Panc1 (cell line): Measurements from ENCODE around the gene OR10T2. TPM values are rescaled to one million over a fixed set of nuclear protein-coding genes. Genes with fewer than 3 reads are reported as not detected.
"Not testable (repeated sequence)": the region's sequence is repeated elsewhere in the genome, so short reads cannot be mapped to it uniquely, and the experiment has no call there.

Experiments
- ATAC-seq: fragments of 200-7000 bp; cut with Tn5 transposase; 2 replicates; pipeline ENCODE4 v1.9.1; 2020; ENCODE audit warnings: mild to moderate bottlenecking, moderate library complexity
- BruUV-seq: library from RNA; stranded (reverse); fragments of 400-500 nt; replicated peaks from 2 replicates; lab custom pipeline; 2021; lab: Mats Ljungman, UMichigan
- CTCF ChIA-PET: fragments of 300-600 bp; sonication (Branson Sonifier 250); formaldehyde crosslinking; loops from one replicate; lab custom pipeline; 2022; ENCODE audit warnings: antibody characterized with exemption; lab: Charles Lee
- POLR2A ChIA-PET: fragments of 300-600 bp; sonication (Branson Sonifier 250); formaldehyde crosslinking; loops from one replicate; lab custom pipeline; 2022; ENCODE audit warnings: antibody characterized with exemption; lab: Charles Lee
- DNase-seq: peaks from one replicate; pipeline ENCODE4 v3.0.0-alpha.2; 2010; ENCODE audit warnings: low read depth, low spot score
- H3K27ac ChIP-seq: 2 replicates; pipeline ENCODE4 v1.5.1; 2011; ENCODE audit warnings: mild to moderate bottlenecking, low read length, inconsistent platforms
- H3K27me3 ChIP-seq: fragments of 200-500 bp; sonication (Bioruptor generic); 2 replicates; pipeline ENCODE4 v1.6.0; 2014; ENCODE audit warnings: low read length, inconsistent platforms; ENCODE audit not compliant: control insufficient read depth, insufficient read depth
- H3K36me3 ChIP-seq: fragments of 200-500 bp; sonication (Bioruptor generic); 2 replicates; pipeline ENCODE4 v1.5.1; 2014; ENCODE audit warnings: inconsistent platforms, mild to moderate bottlenecking, low read length, moderate library complexity; ENCODE audit not compliant: control insufficient read depth, insufficient read depth
- H3K4me1 ChIP-seq: 2 replicates; pipeline ENCODE4 v1.5.1; 2011; ENCODE audit warnings: inconsistent platforms, mild to moderate bottlenecking, low read length, moderate library complexity; ENCODE audit not compliant: control insufficient read depth, insufficient read depth
- H3K4me3 ChIP-seq, 2 experiments: 2 replicates each; pipeline ENCODE4 v1.5.1; 2011 to 2012; ENCODE audit warnings: low read depth in 2 of 2, low read length in 2 of 2, mild to moderate bottlenecking in 2 of 2, inconsistent platforms in 1 of 2, moderate library complexity in 1 of 2
- H3K9me3 ChIP-seq: fragments of 200-500 bp; sonication (Bioruptor generic); 2 replicates; pipeline ENCODE4 v1.5.1; 2014; ENCODE audit warnings: low read depth, mild to moderate bottlenecking, inconsistent platforms, low read length, moderate library complexity; ENCODE audit not compliant: control insufficient read depth, insufficient read depth
- POLR2AphosphoS5 ChIP-seq: IDR thresholded peaks from 2 replicates; pipeline ENCODE4 v1.6.1; 2012; ENCODE audit warnings: mild to moderate bottlenecking, low read depth, low read length, moderate library complexity
- SIN3A ChIP-seq: IDR thresholded peaks from 2 replicates; pipeline ENCODE4 v1.6.1; 2012; ENCODE audit warnings: low read depth, mild to moderate bottlenecking, low read length, moderate library complexity, borderline replicate concordance; ENCODE audit not compliant: insufficient read depth
- TCF7L2 ChIP-seq: IDR thresholded peaks from 2 replicates; pipeline ENCODE4 v1.6.1; 2011; ENCODE audit warnings: mild to moderate bottlenecking, low read depth, low read length, inconsistent platforms
- in situ Hi-C: cut with HindIII; loops from 2 replicates; pipeline ENCODE4 v1.10.0; 2016; ENCODE audit warnings: low sequenced_read_pairs, low pct_unique_long_range_greater_than_20kb
- intact Hi-C: fragments of 100-400 bp; cut with micrococcal nuclease; formaldehyde crosslinking; loops from one replicate; pipeline ENCODE4 v1.10.0; 2022; ENCODE audit not compliant: unreplicated experiment
- total RNA-seq: library from RNA; stranded (reverse); gene quantifications from one replicate; pipeline ENCODE4 v1.2.1, GENCODE V29; 2021; ENCODE audit not compliant: unreplicated experiment
- TF ChIP-seq, protein P1 (sequence below): fragments of 450-650 bp; IDR thresholded peaks from 2 replicates; pipeline ENCODE4 v1.5.1; 2017; ENCODE audit warnings: mild to moderate bottlenecking
- TF ChIP-seq, protein P2 (sequence below), 2 experiments: IDR thresholded peaks; 2 replicates each; pipeline ENCODE4 v1.6.1; 2011 to 2012; ENCODE audit warnings: low read depth in 2 of 2, control low read depth in 1 of 2, low read length in 1 of 2, mild to moderate bottlenecking in 1 of 2, moderate library complexity in 1 of 2; ENCODE audit not compliant: insufficient read depth in 1 of 2

OR10T2 gene
- total RNA-seq, 1 experiment from 2014 or later: not detected

DNA sequence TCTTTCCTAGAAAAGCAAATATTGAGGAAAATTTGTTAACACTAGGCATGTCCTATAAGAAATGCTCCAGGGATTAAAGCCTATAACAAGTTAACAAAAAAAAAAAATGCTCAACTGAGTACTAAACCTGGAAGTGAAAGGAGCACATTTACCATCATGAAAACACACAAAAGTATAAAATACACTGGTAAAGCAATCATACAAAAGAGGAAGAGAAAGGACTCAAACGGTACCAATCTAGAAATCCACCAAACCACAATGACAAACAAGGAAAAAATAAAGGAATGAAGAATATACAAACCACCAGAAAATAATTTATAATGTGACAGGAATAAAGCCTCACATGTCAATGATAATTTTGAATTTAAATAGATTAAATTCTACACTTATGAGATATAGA, 24.4 kb downstream of the OR10T2 start:
- DNase-seq (no peak), ATAC-seq (no peak)
- in situ Hi-C loops: no loop called here
- Histone ChIP-seq H3K27ac (no peak overlapping the region), H3K9me3 (no peaks in the 10 kb centered on the region; the same call in 1 of the 2 replicates), H3K4me3 (no peak overlapping the region), H3K36me3 (no peaks in the 10 kb centered on the region), H3K27me3 (no peaks in the 10 kb centered on the region), H3K4me1 (no peaks in the 10 kb centered on the region)
- BruUV-seq: no TSS peak
- CTCF ChIA-PET: no interaction called here
- intact Hi-C loops: no loop called here
- POLR2A ChIA-PET: no interaction called here
- no peak for TF ChIP-seq SIN3A
- TF ChIP-seq, protein P1, sequence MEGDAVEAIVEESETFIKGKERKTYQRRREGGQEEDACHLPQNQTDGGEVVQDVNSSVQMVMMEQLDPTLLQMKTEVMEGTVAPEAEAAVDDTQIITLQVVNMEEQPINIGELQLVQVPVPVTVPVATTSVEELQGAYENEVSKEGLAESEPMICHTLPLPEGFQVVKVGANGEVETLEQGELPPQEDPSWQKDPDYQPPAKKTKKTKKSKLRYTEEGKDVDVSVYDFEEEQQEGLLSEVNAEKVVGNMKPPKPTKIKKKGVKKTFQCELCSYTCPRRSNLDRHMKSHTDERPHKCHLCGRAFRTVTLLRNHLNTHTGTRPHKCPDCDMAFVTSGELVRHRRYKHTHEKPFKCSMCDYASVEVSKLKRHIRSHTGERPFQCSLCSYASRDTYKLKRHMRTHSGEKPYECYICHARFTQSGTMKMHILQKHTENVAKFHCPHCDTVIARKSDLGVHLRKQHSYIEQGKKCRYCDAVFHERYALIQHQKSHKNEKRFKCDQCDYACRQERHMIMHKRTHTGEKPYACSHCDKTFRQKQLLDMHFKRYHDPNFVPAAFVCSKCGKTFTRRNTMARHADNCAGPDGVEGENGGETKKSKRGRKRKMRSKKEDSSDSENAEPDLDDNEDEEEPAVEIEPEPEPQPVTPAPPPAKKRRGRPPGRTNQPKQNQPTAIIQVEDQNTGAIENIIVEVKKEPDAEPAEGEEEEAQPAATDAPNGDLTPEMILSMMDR: no peak
- TF ChIP-seq, protein P2, sequence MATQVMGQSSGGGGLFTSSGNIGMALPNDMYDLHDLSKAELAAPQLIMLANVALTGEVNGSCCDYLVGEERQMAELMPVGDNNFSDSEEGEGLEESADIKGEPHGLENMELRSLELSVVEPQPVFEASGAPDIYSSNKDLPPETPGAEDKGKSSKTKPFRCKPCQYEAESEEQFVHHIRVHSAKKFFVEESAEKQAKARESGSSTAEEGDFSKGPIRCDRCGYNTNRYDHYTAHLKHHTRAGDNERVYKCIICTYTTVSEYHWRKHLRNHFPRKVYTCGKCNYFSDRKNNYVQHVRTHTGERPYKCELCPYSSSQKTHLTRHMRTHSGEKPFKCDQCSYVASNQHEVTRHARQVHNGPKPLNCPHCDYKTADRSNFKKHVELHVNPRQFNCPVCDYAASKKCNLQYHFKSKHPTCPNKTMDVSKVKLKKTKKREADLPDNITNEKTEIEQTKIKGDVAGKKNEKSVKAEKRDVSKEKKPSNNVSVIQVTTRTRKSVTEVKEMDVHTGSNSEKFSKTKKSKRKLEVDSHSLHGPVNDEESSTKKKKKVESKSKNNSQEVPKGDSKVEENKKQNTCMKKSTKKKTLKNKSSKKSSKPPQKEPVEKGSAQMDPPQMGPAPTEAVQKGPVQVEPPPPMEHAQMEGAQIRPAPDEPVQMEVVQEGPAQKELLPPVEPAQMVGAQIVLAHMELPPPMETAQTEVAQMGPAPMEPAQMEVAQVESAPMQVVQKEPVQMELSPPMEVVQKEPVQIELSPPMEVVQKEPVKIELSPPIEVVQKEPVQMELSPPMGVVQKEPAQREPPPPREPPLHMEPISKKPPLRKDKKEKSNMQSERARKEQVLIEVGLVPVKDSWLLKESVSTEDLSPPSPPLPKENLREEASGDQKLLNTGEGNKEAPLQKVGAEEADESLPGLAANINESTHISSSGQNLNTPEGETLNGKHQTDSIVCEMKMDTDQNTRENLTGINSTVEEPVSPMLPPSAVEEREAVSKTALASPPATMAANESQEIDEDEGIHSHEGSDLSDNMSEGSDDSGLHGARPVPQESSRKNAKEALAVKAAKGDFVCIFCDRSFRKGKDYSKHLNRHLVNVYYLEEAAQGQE (IDR thresholded peaks at IDR 0.05; ENCODE audit: insufficient read depth in 1 of 2, low read depth in 2 of 2, low read length in 1 of 2): no peak
- no peak for TF ChIP-seq POLR2AphosphoS5
- no peak for TF ChIP-seq TCF7L2

GRCh38 chr1:158374101-158374500, 25.2 kb downstream of the OR10T2 start:
- in situ Hi-C loops, ATAC-seq, H3K9me3 ChIP-seq: not testable (repeated sequence)

DNA sequence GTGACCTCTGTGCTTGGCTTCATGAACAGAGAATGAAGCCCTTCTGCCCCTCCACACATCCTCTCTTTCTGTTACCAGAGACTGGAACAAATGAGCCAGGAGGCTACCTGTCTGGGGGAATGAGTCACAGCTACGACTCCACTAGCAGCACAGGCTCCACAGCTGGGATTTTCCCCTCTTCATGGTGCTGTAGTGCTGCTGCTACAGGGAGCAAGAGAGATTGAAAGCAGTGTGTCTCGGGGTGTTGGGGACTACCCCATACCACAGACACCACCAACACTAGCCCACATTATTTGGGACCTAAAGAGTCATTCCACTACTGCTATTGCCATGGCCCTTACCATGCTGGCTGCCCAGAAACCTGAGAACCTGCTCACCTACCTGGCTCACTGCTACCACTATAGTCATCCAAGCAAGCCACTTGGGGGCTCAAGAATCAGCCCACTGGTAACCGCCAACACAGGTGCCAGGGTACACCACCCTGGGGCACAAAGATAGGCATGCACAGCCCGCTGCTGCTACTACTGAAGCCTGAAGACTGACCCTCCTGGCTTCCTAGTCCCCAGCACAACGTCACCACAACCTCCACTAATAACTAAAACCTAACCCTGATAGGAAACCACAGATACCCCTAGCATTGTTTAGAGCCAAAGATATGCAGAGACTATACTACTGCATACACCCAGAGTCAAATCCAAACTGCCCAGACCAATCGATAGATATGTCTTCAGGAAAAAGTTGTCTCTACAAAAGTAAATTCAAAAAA, 27.9 kb downstream of the OR10T2 start:
- TF ChIP-seq TCF7L2: no peak
- no peak for TF ChIP-seq POLR2AphosphoS5
- TF ChIP-seq, protein P1: no peak
- TF ChIP-seq, protein P2 (IDR thresholded peaks at IDR 0.05; ENCODE audit: insufficient read depth in 1 of 2, low read depth in 2 of 2, low read length in 1 of 2): no peak
- TF ChIP-seq SIN3A: no peak
- Histone ChIP-seq H3K9me3 (no peaks in the 10 kb centered on the region; the same call in 1 of the 2 replicates), H3K27ac (no peak overlapping the region), H3K27me3 (no peaks in the 10 kb centered on the region), H3K4me3 (no peak overlapping the region), H3K4me1 (no peaks in the 10 kb centered on the region), H3K36me3 (no peaks in the 10 kb centered on the region)
- ChIA-PET CTCF (no interaction called here), POLR2A (no interaction called here)
- in situ Hi-C loops: no loop called here
- DNase-seq (no peak), ATAC-seq (no peak)
- intact Hi-C loops: no loop called here
- BruUV-seq: no TSS peak

More at GRCh38 chr1:158374101-158374500, 25.2 kb downstream of the OR10T2 start:
- H3K36me3 ChIP-seq, BruUV-seq, H3K4me3 ChIP-seq, H3K27ac ChIP-seq, DNase-seq, H3K4me1 ChIP-seq, POLR2A ChIA-PET, H3K27me3 ChIP-seq, intact Hi-C loops, CTCF ChIA-PET: not testable (repeated sequence)
